ENCODE results near the gene UNC13A. TPM values are rescaled to one million over a fixed set of nuclear protein-coding genes. Genes with fewer than 3 reads are reported as not detected.

UNC13A gene
- total RNA-seq, 1 experiment from 2014 or later: 22.2 TPM

DNA sequence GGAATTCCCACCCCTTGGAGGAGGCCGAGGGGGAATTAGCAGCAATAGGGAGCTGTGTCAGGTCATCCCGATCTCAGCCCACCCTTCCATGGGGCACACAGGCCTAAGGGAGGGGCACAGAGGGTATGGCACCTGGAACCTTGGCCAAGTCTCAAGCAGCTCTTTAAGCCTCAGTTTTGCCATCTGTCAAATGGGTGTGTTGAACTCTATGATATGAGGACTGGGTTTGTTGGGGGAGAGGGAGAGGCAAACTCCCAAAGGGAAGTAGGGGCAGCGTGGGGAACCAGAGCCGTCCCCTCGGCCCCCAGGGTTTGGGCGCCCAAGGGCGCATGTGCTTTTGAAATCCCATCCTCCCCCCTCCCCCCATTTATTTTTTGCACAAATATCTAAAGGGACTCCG lies 83.0 kb downstream of the UNC13A start:
- Histone ChIP-seq H2BK12ac (ENCODE audit: insufficient read length, low read depth, low read length) (no peak overlapping the region), H2BK15ac (ENCODE audit: low read depth, low read length) (no peak overlapping the region), H3K9ac (ENCODE audit: extremely low read depth, insufficient read length, low read length) (no peak overlapping the region), H3K4me1 (ENCODE audit: insufficient read depth, low read length) (no peaks in the 10 kb centered on the region; the same call in 1 of the 2 replicates), H4K8ac (replicated peaks; ENCODE audit: insufficient read length, low read depth, low read length) (no peak overlapping the region), H2BK120ac (ENCODE audit: low read depth, low read length, poor library complexity, severe bottlenecking) (no peak overlapping the region), H3K56ac (ENCODE audit: insufficient read length, low read depth, low read length) (no peak overlapping the region), H3K4me2 (ENCODE audit: insufficient read depth, insufficient read length, low read length) (no peak overlapping the region), H3K27me3 (ENCODE audit: insufficient read depth, low read length) (no peaks in the 10 kb centered on the region), H3T11ph (ENCODE audit: low read length) (no peak overlapping the region), H3K79me1 (ENCODE audit: insufficient read depth, low read depth, low read length, poor library complexity, severe bottlenecking) (no peaks in the 10 kb centered on the region), H2BK20ac (ENCODE audit: low read depth, low read length, poor library complexity, severe bottlenecking) (no peak overlapping the region), H2AFZ (ENCODE audit: low read length) (no peak overlapping the region), H3K79me2 (ENCODE audit: insufficient read depth, low read length) (no peaks in the 10 kb centered on the region), H3K18ac (ENCODE audit: insufficient read length, low read depth, low read length) (no peak overlapping the region), H4K91ac (ENCODE audit: insufficient read length, low read depth, low read length) (no peak overlapping the region), H4K20me1 (ENCODE audit: control insufficient read depth, insufficient read depth, insufficient read length) (no peaks in the 10 kb centered on the region), H3K9me3 (ENCODE audit: control insufficient read depth, low read depth, low read length) (no peaks in the 10 kb centered on the region), H3K27ac (ENCODE audit: insufficient read length, low read depth, low read length) (no peak overlapping the region), H3K23me2 (ENCODE audit: insufficient read length, low read depth, low read length, poor library complexity, severe bottlenecking) (no peaks in the 10 kb centered on the region), H2AK5ac (ENCODE audit: insufficient read length, low read length) (no peak overlapping the region), H3K14ac (ENCODE audit: insufficient read depth, low read length) (no peak overlapping the region), H4K5ac (ENCODE audit: insufficient read length, low read depth, low read length) (no peak overlapping the region), H3K23ac (ENCODE audit: insufficient read length, low read depth, low read length) (no peak overlapping the region), H3K4ac (ENCODE audit: low read depth, low read length) (no peak overlapping the region), H2BK5ac (ENCODE audit: insufficient read length, low read length) (no peak overlapping the region)
- Mint-ChIP-seq H3K4me1 (peaks cover 35 to 42% of the 10 kb centered on the region in 2 experiments), H3K36me3 (ENCODE audit: insufficient read depth in 1 of 3, low read depth in 3 of 3) (peaks cover 9 to 11% (median 10%) of the 10 kb centered on the region in 3 experiments; a peak in 6 of 7 replicates), H3K27me3 (ENCODE audit: low read depth) (peaks cover 22% of the 10 kb centered on the region), H3K9me3 (no peaks in the 10 kb centered on the region; a peak in 1 of 5 replicates), H3K27ac (no peak overlapping the region), H3K4me3 (no peak overlapping the region; a peak in 1 of 5 replicates)
- no CpG with 5 or more reads among the region's 8 CpGs for WGBS (ENCODE audit: extremely low coverage, insufficient read length, low lambda C conversion rate)
- TF ChIP-seq, protein P1, sequence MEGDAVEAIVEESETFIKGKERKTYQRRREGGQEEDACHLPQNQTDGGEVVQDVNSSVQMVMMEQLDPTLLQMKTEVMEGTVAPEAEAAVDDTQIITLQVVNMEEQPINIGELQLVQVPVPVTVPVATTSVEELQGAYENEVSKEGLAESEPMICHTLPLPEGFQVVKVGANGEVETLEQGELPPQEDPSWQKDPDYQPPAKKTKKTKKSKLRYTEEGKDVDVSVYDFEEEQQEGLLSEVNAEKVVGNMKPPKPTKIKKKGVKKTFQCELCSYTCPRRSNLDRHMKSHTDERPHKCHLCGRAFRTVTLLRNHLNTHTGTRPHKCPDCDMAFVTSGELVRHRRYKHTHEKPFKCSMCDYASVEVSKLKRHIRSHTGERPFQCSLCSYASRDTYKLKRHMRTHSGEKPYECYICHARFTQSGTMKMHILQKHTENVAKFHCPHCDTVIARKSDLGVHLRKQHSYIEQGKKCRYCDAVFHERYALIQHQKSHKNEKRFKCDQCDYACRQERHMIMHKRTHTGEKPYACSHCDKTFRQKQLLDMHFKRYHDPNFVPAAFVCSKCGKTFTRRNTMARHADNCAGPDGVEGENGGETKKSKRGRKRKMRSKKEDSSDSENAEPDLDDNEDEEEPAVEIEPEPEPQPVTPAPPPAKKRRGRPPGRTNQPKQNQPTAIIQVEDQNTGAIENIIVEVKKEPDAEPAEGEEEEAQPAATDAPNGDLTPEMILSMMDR (conservative IDR thresholded peaks at IDR 0.05): no peak
- no peak for DNase-seq

All from H9 (cell line).